ENCODE results near the gene PTPRN2.

DNA sequence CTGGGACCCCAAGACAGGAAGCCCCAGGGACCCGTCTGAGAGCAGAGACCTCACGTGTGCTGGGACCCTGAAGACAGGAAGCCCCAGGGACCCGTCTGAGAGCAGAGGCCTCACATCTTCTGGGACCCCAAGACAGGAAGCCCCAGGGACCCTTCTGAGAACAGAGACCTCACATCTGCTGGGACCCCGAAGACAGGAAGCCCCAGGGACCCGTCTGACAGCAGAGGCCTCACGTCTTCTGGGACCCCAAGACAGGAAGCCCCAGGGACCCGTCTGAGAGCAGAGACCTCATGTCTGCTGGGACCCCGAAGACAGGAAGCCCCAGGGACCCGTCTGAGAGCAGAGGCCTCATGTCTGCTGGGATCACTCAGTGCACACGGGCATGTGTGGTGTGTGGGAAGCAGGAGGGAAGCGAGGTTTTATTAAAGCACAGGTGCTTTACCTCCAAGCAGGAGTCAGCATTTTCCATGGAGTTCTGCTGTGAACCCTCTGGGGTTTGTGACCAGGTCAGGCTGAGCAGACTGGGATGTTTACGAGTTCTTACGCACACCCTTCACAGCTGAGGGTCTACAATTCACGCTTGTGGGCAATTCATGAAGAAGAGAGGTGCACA is 660.2 kb downstream of the PTPRN2 start:
- TF ChIP-seq, protein P1, sequence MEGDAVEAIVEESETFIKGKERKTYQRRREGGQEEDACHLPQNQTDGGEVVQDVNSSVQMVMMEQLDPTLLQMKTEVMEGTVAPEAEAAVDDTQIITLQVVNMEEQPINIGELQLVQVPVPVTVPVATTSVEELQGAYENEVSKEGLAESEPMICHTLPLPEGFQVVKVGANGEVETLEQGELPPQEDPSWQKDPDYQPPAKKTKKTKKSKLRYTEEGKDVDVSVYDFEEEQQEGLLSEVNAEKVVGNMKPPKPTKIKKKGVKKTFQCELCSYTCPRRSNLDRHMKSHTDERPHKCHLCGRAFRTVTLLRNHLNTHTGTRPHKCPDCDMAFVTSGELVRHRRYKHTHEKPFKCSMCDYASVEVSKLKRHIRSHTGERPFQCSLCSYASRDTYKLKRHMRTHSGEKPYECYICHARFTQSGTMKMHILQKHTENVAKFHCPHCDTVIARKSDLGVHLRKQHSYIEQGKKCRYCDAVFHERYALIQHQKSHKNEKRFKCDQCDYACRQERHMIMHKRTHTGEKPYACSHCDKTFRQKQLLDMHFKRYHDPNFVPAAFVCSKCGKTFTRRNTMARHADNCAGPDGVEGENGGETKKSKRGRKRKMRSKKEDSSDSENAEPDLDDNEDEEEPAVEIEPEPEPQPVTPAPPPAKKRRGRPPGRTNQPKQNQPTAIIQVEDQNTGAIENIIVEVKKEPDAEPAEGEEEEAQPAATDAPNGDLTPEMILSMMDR (conservative IDR thresholded peaks at IDR 0.05), result no peak
- no peak for TF ChIP-seq EZH2 (IDR thresholded peaks at IDR 0.05; ENCODE audit: low read depth)

Data from PC-9 (cell line).